T-cell (primary cell): ENCODE results near the gene CPB2. TPM values are rescaled to one million over a fixed set of nuclear protein-coding genes. Genes with fewer than 3 reads are reported as not detected.

Experiments
- ATAC-seq, 4 experiments: fragments of 200-7000 bp in 3 of 4; fragments of 150-1000 bp in 1 of 4; cut with Tn5 transposase; replicated peaks in 1 of 4; 1 replicate in 3 of 4; 2 replicates in 1 of 4; pipeline ENCODE4 v1.10.0; 2021; ENCODE audit warnings: moderate library complexity in 3 of 4, mild to moderate bottlenecking in 2 of 4, moderate number of reproducible peaks in 1 of 4
- CTCF ChIA-PET, 2 donors: fragments of 300-600 bp; sonication (Branson Sonifier 250); formaldehyde crosslinking; loops; one replicate each; lab custom pipeline; 2022; ENCODE audit warnings: antibody characterized with exemption in 2 of 2; lab: Charles Lee
- POLR2A ChIA-PET, 2 donors: fragments of 300-600 bp; sonication (Branson Sonifier 250); formaldehyde crosslinking; loops; one replicate each; lab custom pipeline; 2022; ENCODE audit warnings: antibody characterized with exemption in 2 of 2; lab: Charles Lee
- DNase-seq, 35 experiments: peaks; one replicate each; pipeline versions ENCODE4 v3.0.0 to v3.0.0-alpha.2; 2013 to 2023
- H3K27ac ChIP-seq: one replicate; pipeline ENCODE4 v1.5.1; 2013; ENCODE audit warnings: low read length
- H3K27me3 ChIP-seq, 2 experiments: replicated peaks in 1 of 2; 1 replicate in 1 of 2; 2 replicates in 1 of 2; pipeline versions ENCODE4 v1.6.1 to v1.7.0; 2013; ENCODE audit warnings: low read length in 1 of 2, mixed read lengths in 1 of 2; ENCODE audit not compliant: control insufficient read depth in 2 of 2, insufficient read depth in 2 of 2; ENCODE audit errors: extremely low read depth in 1 of 2
- H3K36me3 ChIP-seq, 2 donors: 1 replicate in 1 of 2; 2 replicates in 1 of 2; pipeline versions ENCODE4 v1.6.1 to v1.7.0; 2013; ENCODE audit warnings: low read length in 1 of 2; ENCODE audit not compliant: control insufficient read depth in 2 of 2, insufficient read depth in 1 of 2; ENCODE audit errors: extremely low read depth in 1 of 2
- H3K4me1 ChIP-seq, 2 experiments: 1 replicate in 1 of 2; 2 replicates in 1 of 2; pipeline versions ENCODE4 v1.6.1 to v1.7.0; 2013; ENCODE audit warnings: low read length in 2 of 2, mixed read lengths in 1 of 2; ENCODE audit not compliant: insufficient read depth in 2 of 2, control insufficient read depth in 1 of 2; ENCODE audit errors: extremely low read depth in 1 of 2
- H3K4me3 ChIP-seq, 2 donors: 1 replicate in 1 of 2; 2 replicates in 1 of 2; pipeline versions ENCODE4 v1.5.1 to v1.7.0; 2013; ENCODE audit warnings: mild to moderate bottlenecking in 2 of 2, low read length in 1 of 2, moderate library complexity in 1 of 2; ENCODE audit not compliant: control insufficient read depth in 1 of 2; ENCODE audit errors: extremely low read depth in 1 of 2
- H3K9me3 ChIP-seq: 2 replicates; pipeline ENCODE4 v1.7.0; 2013
- H3K27ac Mint-ChIP-seq, 2 donors: one replicate each; pipeline ENCODE4 v1.8.0; 2020 to 2021; ENCODE audit warnings: mild to moderate bottlenecking in 2 of 2, mixed read lengths in 2 of 2
- H3K27me3 Mint-ChIP-seq, 2 donors: one replicate each; pipeline ENCODE4 v1.8.0; 2021 to 2022; ENCODE audit warnings: mixed read lengths in 2 of 2
- H3K36me3 Mint-ChIP-seq: one replicate; pipeline ENCODE4 v1.8.0; 2021; ENCODE audit warnings: mixed read lengths
- H3K4me1 Mint-ChIP-seq, 3 donors: one replicate each; pipeline ENCODE4 v1.8.0; 2020 to 2022; ENCODE audit warnings: mixed read lengths in 3 of 3, mild to moderate bottlenecking in 1 of 3
- H3K4me3 Mint-ChIP-seq, 3 donors: one replicate each; pipeline ENCODE4 v1.8.0; 2020 to 2022; ENCODE audit warnings: mild to moderate bottlenecking in 3 of 3, mixed read lengths in 3 of 3, moderate library complexity in 3 of 3
- H3K9me3 Mint-ChIP-seq, 3 donors: one replicate each; pipeline ENCODE4 v1.8.0; 2020 to 2022; ENCODE audit warnings: mixed read lengths in 3 of 3
- WGBS: methylation state at CpG from one replicate; pipeline ENCODE4 v1.1.5; 2013; ENCODE audit warnings: missing lambda C conversion rate; ENCODE audit not compliant: insufficient coverage; 5-methylcytosine and 5-hydroxymethylcytosine counted together
- total RNA-seq, 35 experiments: library from RNA in 6 of 35; stranded (reverse) in 6 of 35; fragments of 120-200 nt in 1 of 35; gene quantifications; one replicate each; pipeline versions ENCODE4 v1.2.1 to v1.2.4 and lab custom pipeline; 2013 to 2026

The CPB2 gene
- total RNA-seq, 5 donors from 2014 or later (not counting 1 experiment from before 2014, with no cell fraction given): 0.13 to 0.29 (median 0.28) TPM; not detected in 2

DNA sequence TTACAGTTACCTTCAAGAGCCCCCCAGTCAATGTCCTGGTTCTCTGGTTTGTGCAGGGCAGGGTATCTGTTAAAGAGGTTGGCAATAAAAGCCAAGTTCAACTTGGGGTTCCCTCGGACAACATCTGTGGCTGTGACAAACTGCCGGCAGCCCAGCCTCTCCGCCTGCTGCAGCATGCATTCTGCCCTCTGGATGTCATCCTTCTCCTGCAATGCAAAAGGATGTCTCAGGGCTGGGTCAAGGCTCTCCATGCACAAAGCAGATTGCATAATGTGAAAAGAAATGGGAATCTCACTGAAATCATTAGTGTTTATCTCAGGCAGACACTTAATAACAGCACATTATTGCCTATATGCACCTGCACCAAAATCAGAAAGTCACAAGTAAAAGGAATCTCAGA lies 42.1 kb upstream of the CPB2 start:
- no peaks in the 10 kb centered on the region for H3K27me3 ChIP-seq
- Mint-ChIP-seq H3K9me3 (no peaks in the 10 kb centered on the region), H3K27ac (peak overlapping the region; percentile 40 to 54), H3K27me3 (no peaks in the 10 kb centered on the region), H3K36me3 (peaks cover 75% of the 10 kb centered on the region), H3K4me1 (peaks cover 30 to 40% (median 37%) of the 10 kb centered on the region in 3 donors), H3K4me3 (no peak overlapping the region)
- ATAC-seq (peak in 1 of 4 experiments; percentile 45), DNase-seq (no peak)
- H3K4me3 ChIP-seq: no peak overlapping the region
- peaks cover 29 to 91% of the 10 kb centered on the region in 2 donors for H3K36me3 ChIP-seq
- WGBS: 97% methylated on average over 3 of the region's 3 CpGs
- H3K9me3 ChIP-seq: no peaks in the 10 kb centered on the region
- peaks cover 0 to 2% of the 10 kb centered on the region in 2 experiments for H3K4me1 ChIP-seq
- CTCF ChIA-PET: no interaction called here
- H3K27ac ChIP-seq: no peak overlapping the region
- POLR2A ChIA-PET: no interaction called here

DNA sequence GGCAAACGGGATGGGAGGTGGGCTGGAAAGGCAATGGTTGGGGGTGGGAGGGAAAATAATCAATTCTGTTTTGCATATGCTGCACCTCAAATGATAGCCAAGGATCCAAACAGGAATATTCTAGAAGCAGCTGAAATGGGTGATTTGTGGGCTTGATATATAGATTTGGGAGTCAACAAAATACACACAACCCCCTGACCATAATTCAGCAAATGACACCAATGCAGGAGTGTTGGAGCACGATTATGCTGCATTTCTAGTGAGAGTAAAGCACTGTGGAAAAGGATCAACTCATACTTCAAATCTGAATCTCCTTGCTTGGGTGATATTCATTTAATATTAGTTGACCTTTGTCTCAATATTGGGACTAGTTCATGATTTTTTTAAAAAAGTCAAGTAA lies 41.1 kb upstream of the CPB2 start:
- ChIA-PET POLR2A (interaction anchor here in 1 of 2 donors (0.7 kb wide), 1 partner anchor 145 kb away, joined by 3 read pairs; no protein-coding TSS in a partner anchor), CTCF (no interaction called here)
- DNase-seq: no peak
- Mint-ChIP-seq H3K4me3 (no peak overlapping the region), H3K4me1 (peaks cover 29 to 39% (median 37%) of the 10 kb centered on the region in 3 donors), H3K9me3 (no peaks in the 10 kb centered on the region), H3K27me3 (no peaks in the 10 kb centered on the region), H3K27ac (peak overlapping the region in 1 of 2 donors; percentile 16), H3K36me3 (peaks cover 76% of the 10 kb centered on the region)
- H3K27ac ChIP-seq: no peak overlapping the region
- no CpG with 5 or more reads among the region's 2 CpGs for WGBS
- no peaks in the 10 kb centered on the region for H3K27me3 ChIP-seq
- peaks cover 34 to 89% of the 10 kb centered on the region in 2 donors for H3K36me3 ChIP-seq
- H3K4me1 ChIP-seq: no peaks in the 10 kb centered on the region
- ATAC-seq: no peak
- no peak overlapping the region for H3K4me3 ChIP-seq
- no peaks in the 10 kb centered on the region for H3K9me3 ChIP-seq

- H3K27ac Mint-ChIP-seq: peak overlapping the region in 1 of 2 donors; percentile 72
- H3K9me3 Mint-ChIP-seq: no peaks in the 10 kb centered on the region
- ChIA-PET POLR2A (interaction anchor here in 1 of 2 donors (0.6 to 1.0 kb wide), 2 partner anchors 19 to 48 kb away, joined by 3 read pairs; no protein-coding TSS in a partner anchor), CTCF (interaction anchor here in 1 of 2 donors (0.6 to 1.5 kb wide), 2 partner anchors 19 to 175 kb away, joined by 3 to 6 read pairs; no protein-coding TSS in a partner anchor)
- Histone ChIP-seq H3K27ac (no peak overlapping the region), H3K4me1 (no peaks in the 10 kb centered on the region), H3K4me3 (no peak overlapping the region), H3K27me3 (no peaks in the 10 kb centered on the region), H3K36me3 (peaks cover 33 to 88% of the 10 kb centered on the region in 2 donors), H3K9me3 (no peaks in the 10 kb centered on the region)
- ATAC-seq: no peak
- H3K4me3 Mint-ChIP-seq: no peak overlapping the region
- WGBS: 97% methylated on average over 3 of the region's 4 CpGs
- no peaks in the 10 kb centered on the region for H3K27me3 Mint-ChIP-seq
- peaks cover 21 to 36% (median 33%) of the 10 kb centered on the region in 3 donors for H3K4me1 Mint-ChIP-seq
- no peak for DNase-seq
- peaks cover 74% of the 10 kb centered on the region for H3K36me3 Mint-ChIP-seq
Observed at GRCh38 chr13:46145135-46145534, 40.3 kb upstream of the CPB2 start.

- H3K4me1 Mint-ChIP-seq: peaks cover 12 to 27% (median 26%) of the 10 kb centered on the region in 3 donors
- peaks cover 74% of the 10 kb centered on the region for H3K36me3 Mint-ChIP-seq
- Histone ChIP-seq H3K27me3 (no peaks in the 10 kb centered on the region), H3K27ac (no peak overlapping the region), H3K36me3 (peaks cover 23 to 93% of the 10 kb centered on the region in 2 donors), H3K9me3 (no peaks in the 10 kb centered on the region), H3K4me3 (no peak overlapping the region), H3K4me1 (peaks cover 0 to 2% of the 10 kb centered on the region in 2 experiments)
- H3K4me3 Mint-ChIP-seq: no peak overlapping the region
- CTCF ChIA-PET: interaction anchor here (0.7 to 1.2 kb wide), 3 partner anchors 9 to 178 kb away, joined by 3 to 4 read pairs (median 4); no protein-coding TSS in a partner anchor
- DNase-seq: no peak
- H3K27me3 Mint-ChIP-seq: no peaks in the 10 kb centered on the region
- WGBS: 83% methylated on average over 1 of the region's 4 CpGs
- H3K27ac Mint-ChIP-seq: peak overlapping the region; percentile 56 to 59
- ATAC-seq: no peak
- POLR2A ChIA-PET: interaction anchor here in 1 of 2 donors (0.6 to 1.0 kb wide), 2 partner anchors 39 to 111 kb away, joined by 3 read pairs; partner anchors contain the start of gene LCP1
- H3K9me3 Mint-ChIP-seq: no peaks in the 10 kb centered on the region
Observed at GRCh38 chr13:46143184-46143701, 38.4 kb upstream of the CPB2 start.

- Histone ChIP-seq H3K27ac (no peak overlapping the region), H3K36me3 (peaks cover 18 to 93% of the 10 kb centered on the region in 2 donors), H3K27me3 (no peaks in the 10 kb centered on the region), H3K4me3 (no peak overlapping the region), H3K4me1 (peaks cover 0 to 2% of the 10 kb centered on the region in 2 experiments), H3K9me3 (no peaks in the 10 kb centered on the region)
- Mint-ChIP-seq H3K36me3 (peaks cover 75% of the 10 kb centered on the region), H3K27ac (peak overlapping the region; percentile 59 to 63), H3K4me1 (peaks cover 12 to 27% (median 26%) of the 10 kb centered on the region in 3 donors), H3K27me3 (no peaks in the 10 kb centered on the region), H3K9me3 (no peaks in the 10 kb centered on the region), H3K4me3 (no peak overlapping the region)
- WGBS: 94% methylated on average over 3 of the region's 3 CpGs
- POLR2A ChIA-PET: interaction anchor here (0.6 to 1.1 kb wide), 4 partner anchors 8 to 111 kb away, joined by 3 to 4 read pairs (median 3); partner anchors contain the start of gene LCP1 (in 1 of the 2)
- CTCF ChIA-PET: interaction anchor here (0.7 to 1.3 kb wide), 5 partner anchors 9 to 178 kb away, joined by 3 to 7 read pairs (median 4); no protein-coding TSS in a partner anchor
- ATAC-seq (no peak), DNase-seq (no peak)
Observed at GRCh38 chr13:46142776-46143175, 37.9 kb upstream of the CPB2 start.

- ATAC-seq (no peak), DNase-seq (no peak)
- ChIA-PET POLR2A (interaction anchor here in 1 of 2 donors (0.5 kb wide), 1 partner anchor 722 kb away, joined by 8 read pairs; the partner anchor contains the start of gene SLC25A30), CTCF (interaction anchor here (0.8 to 2.5 kb wide), 5 partner anchors 13 to 181 kb away, joined by 3 to 8 read pairs (median 5); no protein-coding TSS in a partner anchor)
- Mint-ChIP-seq H3K27ac (peak overlapping the region; percentile 88 to 93), H3K4me1 (peaks cover 20 to 38% (median 30%) of the 10 kb centered on the region in 3 donors), H3K4me3 (no peak overlapping the region), H3K9me3 (no peaks in the 10 kb centered on the region), H3K36me3 (peaks cover 70% of the 10 kb centered on the region), H3K27me3 (no peaks in the 10 kb centered on the region)
- WGBS: no CpG with 5 or more reads among the region's 2 CpGs
- Histone ChIP-seq H3K36me3 (peaks cover 16 to 95% of the 10 kb centered on the region in 2 donors), H3K4me1 (peaks cover 0 to 2% of the 10 kb centered on the region in 2 experiments), H3K4me3 (no peak overlapping the region), H3K9me3 (no peaks in the 10 kb centered on the region), H3K27me3 (no peaks in the 10 kb centered on the region), H3K27ac (peak overlapping the region; percentile 35)
Observed at GRCh38 chr13:46140044-46140443, 35.2 kb upstream of the CPB2 start.
